GM06990 (cell line): ENCODE results near the gene TMEM161A.
A peak's percentile ranks its signal among the peaks of the same experiment; 100 is the strongest.
"Not testable (repeated sequence)": the region's sequence is repeated elsewhere in the genome, so short reads cannot be mapped to it uniquely, and the experiment has no call there.

Source experiments
- DNase-seq: peaks from one replicate; pipeline ENCODE4 v3.0.0-alpha.2; 2011; ENCODE audit not compliant: insufficient read length; ENCODE audit errors: extremely low read depth
- H3K27me3 ChIP-seq: replicated peaks from 2 replicates; pipeline ENCODE4 v1.6.0; 2011; ENCODE audit warnings: low read length; ENCODE audit not compliant: control insufficient read depth, insufficient read depth
- H3K36me3 ChIP-seq: 2 replicates; pipeline ENCODE4 v1.5.1; 2011; ENCODE audit warnings: low read length; ENCODE audit not compliant: control insufficient read depth, insufficient read depth
- H3K4me3 ChIP-seq: replicated peaks from 2 replicates; pipeline ENCODE4 v1.5.1; 2011; ENCODE audit warnings: low read depth, mild to moderate bottlenecking, control low read depth, low read length
- CTCF ChIP-seq: IDR thresholded peaks from 2 replicates; pipeline ENCODE4 v1.5.1; 2011; ENCODE audit warnings: low read length, control low read depth, mild to moderate bottlenecking, inconsistent platforms; ENCODE audit not compliant: insufficient read depth, poor library complexity, severe bottlenecking

Gene TMEM161A

GRCh38 chr19:19142347-19142746 is 4.1 kb upstream of the TMEM161A start:
- no peak overlapping the region for H3K4me3 ChIP-seq
- H3K27me3 ChIP-seq = no peaks in the 10 kb centered on the region
- no peak for DNase-seq
- TF ChIP-seq CTCF = no peak
- H3K36me3 ChIP-seq = peaks cover 4% of the 10 kb centered on the region

GRCh38 chr19:19140476-19140875 is 2.2 kb upstream of the TMEM161A start:
- Histone ChIP-seq H3K36me3 (no peaks in the 10 kb centered on the region; the same call in 1 of the 2 replicates), H3K27me3 (no peaks in the 10 kb centered on the region), H3K4me3 (no peak overlapping the region)
- TF ChIP-seq CTCF = no peak
- DNase-seq = no peak

- TF ChIP-seq CTCF = no peak
These were observed 1.6 kb upstream of the TMEM161A start for GRCh38 chr19:19139876-19140229.

GRCh38 chr19:19137556-19138108 is 646 bp downstream of the TMEM161A start:
- H3K4me3 ChIP-seq = peak overlapping the region; percentile 90
- DNase-seq = no peak
- H3K27me3 ChIP-seq = no peaks in the 10 kb centered on the region
- peaks cover 2% of the 10 kb centered on the region; the same call in 1 of the 2 replicates for H3K36me3 ChIP-seq
- TF ChIP-seq CTCF = no peak

More at GRCh38 chr19:19139876-19140229, 1.6 kb upstream of the TMEM161A start:
- H3K27me3 ChIP-seq = no peaks in the 10 kb centered on the region
- DNase-seq = no peak
- H3K4me3 ChIP-seq = no peak overlapping the region
- no peaks in the 10 kb centered on the region for H3K36me3 ChIP-seq

GRCh38 chr19:19135713-19136112 is 2.6 kb downstream of the TMEM161A start:
- DNase-seq = not testable (repeated sequence)

GRCh38 chr19:19134687-19135158 is 3.6 kb downstream of the TMEM161A start:
- DNase-seq = peak; percentile 68
- peak; percentile 19 for TF ChIP-seq CTCF
- Histone ChIP-seq H3K27me3 (no peaks in the 10 kb centered on the region), H3K4me3 (no peak overlapping the region), H3K36me3 (peaks cover 2% of the 10 kb centered on the region)

More at GRCh38 chr19:19135713-19136112, 2.6 kb downstream of the TMEM161A start:
- H3K4me3 ChIP-seq, H3K27me3 ChIP-seq, H3K36me3 ChIP-seq: not testable (repeated sequence)
